Spleen (tissue), 11 donors: ENCODE results near the gene KCNAB2. TPM values are rescaled to one million over a fixed set of nuclear protein-coding genes. Genes with fewer than 3 reads are reported as not detected.

ENCODE experiments used
- DNase-seq: peaks from one replicate; pipeline ENCODE4 v3.0.0-alpha.2; 2020
- H3K27ac ChIP-seq, 8 donors: fragments of 200-600 bp; sonication (generic) in 7 of 8; 1 replicate in 4 of 8; 2 replicates in 4 of 8; pipeline versions ENCODE4 v1.5.0 to v1.8.0; 2016 to 2021; ENCODE audit warnings: inconsistent platforms in 4 of 8, mild to moderate bottlenecking in 4 of 8, moderate library complexity in 1 of 8
- H3K27me3 ChIP-seq, 7 donors: fragments of 200-600 bp; sonication (generic) in 6 of 7; replicated peaks in 1 of 7; 1 replicate in 4 of 7; 2 replicates in 3 of 7; pipeline versions ENCODE4 v1.5.0 to v1.8.0; 2016 to 2021; ENCODE audit warnings: inconsistent platforms in 3 of 7, mild to moderate bottlenecking in 1 of 7
- H3K36me3 ChIP-seq, 6 donors: fragments of 200-600 bp; sonication (generic) in 5 of 6; 1 replicate in 4 of 6; 2 replicates in 2 of 6; pipeline versions ENCODE4 v1.5.0 to v1.8.0; 2016 to 2021; ENCODE audit warnings: inconsistent platforms in 2 of 6
- H3K4me1 ChIP-seq, 6 donors: fragments of 200-600 bp; sonication (generic) in 5 of 6; 1 replicate in 3 of 6; 2 replicates in 3 of 6; pipeline versions ENCODE4 v1.5.0 to v1.8.0; 2016 to 2021; ENCODE audit warnings: inconsistent platforms in 3 of 6
- H3K4me3 ChIP-seq, 8 donors: fragments of 200-600 bp; sonication (generic) in 7 of 8; 1 replicate in 4 of 8; 2 replicates in 4 of 8; pipeline versions ENCODE4 v1.5.0 to v1.8.0; 2016 to 2021; ENCODE audit warnings: inconsistent platforms in 4 of 8, mild to moderate bottlenecking in 4 of 8, moderate library complexity in 2 of 8
- H3K9me3 ChIP-seq, 8 donors: fragments of 200-600 bp; sonication (generic) in 7 of 8; 1 replicate in 4 of 8; 2 replicates in 4 of 8; pipeline versions ENCODE4 v1.5.0 to v1.8.0; 2016 to 2021; ENCODE audit warnings: inconsistent platforms in 4 of 8
- POLR2A ChIP-seq, 3 donors: fragments of 450-650 bp; IDR thresholded peaks; one replicate each; pipeline ENCODE4 v1.5.1; 2017; ENCODE audit warnings: antibody characterized with exemption in 3 of 3, mild to moderate bottlenecking in 1 of 3
- POLR2AphosphoS5 ChIP-seq, 3 donors: sonication (generic); formaldehyde crosslinking; IDR thresholded peaks; one replicate each; pipeline ENCODE4 v1.5.1; 2017; ENCODE audit warnings: antibody characterized with exemption in 3 of 3
- WGBS, 5 donors: extraction: QIAGEN DNeasy Blood & Tissue Kit in 3 of 5; methylation state at CpG; one replicate each; pipeline versions ENCODE4 v1.1.5 to v1.1.7; 2013 to 2018; 5-methylcytosine and 5-hydroxymethylcytosine counted together
- intact Hi-C: fragments of 100-400 bp; cut with DNase I; formaldehyde crosslinking; loops from one replicate; pipeline ENCODE4 v1.15.0; 2023; ENCODE audit warnings: low total_unique reads
- polyA plus RNA-seq, 3 donors: library from polyadenylated mRNA; stranded (reverse); fragments of 200-250 nt; gene quantifications; one replicate each; pipeline ENCODE4 v1.2.1, GENCODE V29; 2013
- total RNA-seq, 7 donors: library from RNA; depleted of rRNA in 3 of 7; stranded (reverse); fragments of >200 nt in 3 of 7; fragmentation: NEBNext Ultra II Directional in 4 of 7; extraction: Animal tissue kit (Norgen Biotek cat#: 25700) in 4 of 7; gene quantifications; one replicate each; pipeline versions ENCODE4 v1.1.0 to v1.2.1, GENCODE V29; 2016 to 2021
- TF ChIP-seq, protein P1 (sequence below), 11 experiments: fragments of 200-600 bp in 7 of 11; fragments of 450-650 bp in 4 of 11; sonication (generic) in 4 of 11; IDR thresholded peaks in 8 of 11; conservative IDR thresholded peaks in 3 of 11; 1 replicate in 7 of 11; 2 replicates in 4 of 11; pipeline versions ENCODE4 v1.4.0 to v1.8.0; 2016 to 2021; ENCODE audit warnings: antibody characterized with exemption in 11 of 11, inconsistent platforms in 4 of 11, mild to moderate bottlenecking in 1 of 11
- donor health status: healthy with polysubstance abuse.
- donor health status: DM: no; HTN: no; CAD: no; lungs with moderate emphysema.
- donor health status: DM: no; HTN: no; CAD: no.
- donor health status: Bipolar disorder and iron deficiency.
- donor health status: healthy.
- donor health status: DM: no; HTN: no; CAD: no.
- donor health status: DM: yes; HTN: yes; CAD: no.

KCNAB2 gene
- total and polyA plus RNA-seq, 10 donors = 23.2 to 135 (median 94.0) TPM

DNA sequence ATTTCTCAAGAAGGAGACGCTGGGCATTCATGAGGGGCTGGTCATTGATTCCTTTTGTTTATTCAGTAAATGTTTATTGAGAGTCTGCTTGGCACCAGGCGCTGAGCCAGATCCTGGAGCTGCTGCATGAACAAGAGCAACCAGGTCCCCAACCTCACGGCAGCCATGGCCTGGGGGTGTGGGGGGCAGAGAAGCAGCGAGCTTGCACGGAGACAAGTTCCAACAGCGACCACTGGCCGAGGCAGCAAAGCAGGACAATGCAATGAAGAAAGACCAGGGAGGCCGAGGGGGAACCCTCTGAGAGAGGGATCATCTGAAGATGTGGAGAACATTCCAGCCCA is 7.5 kb downstream of the KCNAB2 start:
- intact Hi-C loops = no loop called here
- no peaks in the 10 kb centered on the region for H3K27me3 ChIP-seq
- no peak for TF ChIP-seq POLR2AphosphoS5 (IDR thresholded peaks at IDR 0.05)
- TF ChIP-seq, protein P1, sequence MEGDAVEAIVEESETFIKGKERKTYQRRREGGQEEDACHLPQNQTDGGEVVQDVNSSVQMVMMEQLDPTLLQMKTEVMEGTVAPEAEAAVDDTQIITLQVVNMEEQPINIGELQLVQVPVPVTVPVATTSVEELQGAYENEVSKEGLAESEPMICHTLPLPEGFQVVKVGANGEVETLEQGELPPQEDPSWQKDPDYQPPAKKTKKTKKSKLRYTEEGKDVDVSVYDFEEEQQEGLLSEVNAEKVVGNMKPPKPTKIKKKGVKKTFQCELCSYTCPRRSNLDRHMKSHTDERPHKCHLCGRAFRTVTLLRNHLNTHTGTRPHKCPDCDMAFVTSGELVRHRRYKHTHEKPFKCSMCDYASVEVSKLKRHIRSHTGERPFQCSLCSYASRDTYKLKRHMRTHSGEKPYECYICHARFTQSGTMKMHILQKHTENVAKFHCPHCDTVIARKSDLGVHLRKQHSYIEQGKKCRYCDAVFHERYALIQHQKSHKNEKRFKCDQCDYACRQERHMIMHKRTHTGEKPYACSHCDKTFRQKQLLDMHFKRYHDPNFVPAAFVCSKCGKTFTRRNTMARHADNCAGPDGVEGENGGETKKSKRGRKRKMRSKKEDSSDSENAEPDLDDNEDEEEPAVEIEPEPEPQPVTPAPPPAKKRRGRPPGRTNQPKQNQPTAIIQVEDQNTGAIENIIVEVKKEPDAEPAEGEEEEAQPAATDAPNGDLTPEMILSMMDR (IDR thresholded peaks at IDR 0.05 in 8 of 11, conservative IDR thresholded peaks at IDR 0.05 in 3 of 11) = peak in 1 of 11 experiments; percentile 11
- TF ChIP-seq POLR2A (IDR thresholded peaks at IDR 0.05) = no peak
- no peaks in the 10 kb centered on the region for H3K9me3 ChIP-seq
- DNase-seq = no peak
- no peak overlapping the region for H3K27ac ChIP-seq
- H3K4me3 ChIP-seq = no peak overlapping the region
- peaks cover 0 to 82% (median 10%) of the 10 kb centered on the region in 6 donors for H3K36me3 ChIP-seq
- WGBS, 5 donors = 71 to 84% (median 78%) methylated on average over 8 of the region's 8 CpGs
- peaks cover 0 to 29% (median 14%) of the 10 kb centered on the region in 6 donors for H3K4me1 ChIP-seq

DNA sequence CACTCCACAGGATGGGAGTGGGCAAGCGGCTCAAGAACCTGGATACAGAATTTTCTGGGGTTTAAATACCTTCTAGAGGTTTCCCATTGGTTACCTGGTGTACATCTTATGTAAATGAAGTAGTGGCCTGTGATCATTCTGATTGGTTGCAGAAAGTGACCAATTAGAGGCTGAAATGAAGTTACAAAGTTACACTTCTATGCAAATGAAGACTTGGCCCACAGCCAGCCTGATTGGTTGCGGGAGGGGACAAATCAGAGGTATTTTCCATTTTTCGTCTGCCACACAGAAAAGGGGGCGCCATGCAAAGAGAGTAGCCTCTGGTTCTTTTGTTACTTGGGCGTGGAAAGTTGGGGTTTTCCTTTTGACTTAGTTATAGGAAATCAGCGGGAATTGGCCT is 8.9 kb downstream of the KCNAB2 start:
- intact Hi-C loops = no loop called here
- 83 to 89% (median 88%) methylated on average over 6 of the region's 6 CpGs for WGBS, 5 donors
- Histone ChIP-seq H3K9me3 (no peaks in the 10 kb centered on the region), H3K27ac (no peak overlapping the region), H3K4me1 (peaks cover 0 to 43% (median 24%) of the 10 kb centered on the region in 6 donors), H3K4me3 (no peak overlapping the region), H3K36me3 (peaks cover 0 to 82% (median 4%) of the 10 kb centered on the region in 6 donors), H3K27me3 (no peaks in the 10 kb centered on the region)
- DNase-seq = no peak
- TF ChIP-seq, protein P1 (IDR thresholded peaks at IDR 0.05 in 8 of 11, conservative IDR thresholded peaks at IDR 0.05 in 3 of 11) = no peak
- no peak for TF ChIP-seq POLR2AphosphoS5 (IDR thresholded peaks at IDR 0.05)
- no peak for TF ChIP-seq POLR2A (IDR thresholded peaks at IDR 0.05)

DNA sequence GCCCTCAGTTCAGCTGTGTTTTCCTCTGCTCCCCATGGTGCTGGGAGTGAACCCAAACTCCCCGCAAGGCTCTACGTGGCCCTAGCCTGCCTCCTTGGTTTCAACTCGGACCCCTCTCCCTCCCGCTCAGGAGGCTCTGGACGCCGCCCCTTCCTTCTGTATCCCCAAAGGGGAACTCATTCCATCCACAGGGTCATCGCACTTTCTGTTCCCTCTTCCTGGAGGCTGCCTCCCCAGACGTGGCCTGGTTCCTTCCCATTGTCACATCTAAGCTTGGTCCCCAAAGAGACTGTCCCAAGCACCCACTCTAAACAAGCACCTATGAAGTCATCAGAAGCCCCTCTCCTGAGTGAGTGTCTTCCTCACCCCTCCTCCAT is 10.9 kb downstream of the KCNAB2 start:
- Histone ChIP-seq H3K9me3 (no peaks in the 10 kb centered on the region), H3K27ac (peak overlapping the region in 4 of 8 donors; percentile 14 to 60 (median 36)), H3K4me3 (no peak overlapping the region), H3K36me3 (peaks cover 0 to 82% (median 5%) of the 10 kb centered on the region in 6 donors), H3K4me1 (peaks cover 0 to 48% (median 24%) of the 10 kb centered on the region in 6 donors), H3K27me3 (no peaks in the 10 kb centered on the region)
- TF ChIP-seq POLR2A (IDR thresholded peaks at IDR 0.05) = no peak
- TF ChIP-seq POLR2AphosphoS5 (IDR thresholded peaks at IDR 0.05) = peak in 2 of 3 donors; percentile 14 to 27
- TF ChIP-seq, protein P1 (IDR thresholded peaks at IDR 0.05 in 8 of 11, conservative IDR thresholded peaks at IDR 0.05 in 3 of 11) = no peak
- intact Hi-C loops = no loop called here
- 67 to 78% (median 76%) methylated on average over 8 of the region's 8 CpGs for WGBS, 5 donors
- no peak for DNase-seq

DNA sequence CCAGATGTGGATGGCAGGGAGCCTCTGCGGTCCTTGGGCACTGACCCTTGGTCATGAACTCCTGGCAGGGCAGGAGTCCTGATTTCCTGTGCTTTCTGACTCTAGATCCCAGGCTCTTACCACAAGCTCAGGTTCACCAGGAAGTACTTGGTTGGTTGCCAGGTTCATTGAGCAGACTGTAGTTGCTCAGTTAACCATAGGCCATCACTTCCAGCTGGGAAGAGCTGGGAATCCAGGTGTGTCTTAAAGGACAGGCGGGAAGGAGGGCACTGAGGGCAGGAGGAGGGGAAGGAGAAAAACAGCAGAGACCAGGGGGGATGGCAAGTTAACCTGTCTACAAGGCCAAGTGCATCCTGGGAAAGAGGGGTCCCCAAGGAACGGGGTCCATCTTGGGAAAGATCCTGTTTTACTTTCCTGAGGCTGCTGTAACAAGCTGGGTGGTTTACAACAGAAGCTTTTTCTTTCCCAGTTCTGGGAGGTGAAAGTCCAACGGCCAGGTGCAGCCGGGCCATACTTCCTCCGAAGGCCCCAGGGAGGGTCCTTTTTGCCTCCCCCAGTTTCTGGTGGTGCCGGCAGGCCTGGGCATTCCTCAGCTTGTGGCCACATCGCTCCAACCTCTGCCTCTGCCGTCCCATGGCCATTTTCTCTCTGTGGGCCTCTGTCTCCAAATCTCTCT is 11.6 kb downstream of the KCNAB2 start:
- DNase-seq = no peak

More for the DNA sequence above, 11.6 kb downstream of the KCNAB2 start:
- no peaks in the 10 kb centered on the region for H3K27me3 ChIP-seq
- intact Hi-C loops = no loop called here
- no peaks in the 10 kb centered on the region for H3K9me3 ChIP-seq
- peaks cover 0 to 80% (median 4%) of the 10 kb centered on the region in 6 donors for H3K36me3 ChIP-seq
- peak overlapping the region in 3 of 8 donors; percentile 26 to 60 (median 46) for H3K27ac ChIP-seq
- TF ChIP-seq POLR2A (IDR thresholded peaks at IDR 0.05) = no peak
- TF ChIP-seq POLR2AphosphoS5 (IDR thresholded peaks at IDR 0.05) = no peak
- TF ChIP-seq, protein P1 (IDR thresholded peaks at IDR 0.05 in 8 of 11, conservative IDR thresholded peaks at IDR 0.05 in 3 of 11) = no peak
- H3K4me1 ChIP-seq = peaks cover 0 to 48% (median 24%) of the 10 kb centered on the region in 6 donors
- 84 to 91% (median 88%) methylated on average over 8 to 9 of the region's 9 CpGs for WGBS, 5 donors
- no peak overlapping the region for H3K4me3 ChIP-seq
